Adipocyte (in vitro differentiated cells): ENCODE results near the gene ATP7A.
"Not testable (repeated sequence)": the region's sequence is repeated elsewhere in the genome, so short reads cannot be mapped to it uniquely, and the experiment has no call there.

Experiments
- DNase-seq: peaks from one replicate; pipeline ENCODE4 v3.0.0-alpha.2; 2015; ENCODE audit warnings: low read depth
- H3K27me3 ChIP-seq: replicated peaks from 2 replicates; pipeline ENCODE4 v1.7.0; 2013; ENCODE audit warnings: mild to moderate bottlenecking, low read length, moderate library complexity; ENCODE audit not compliant: control insufficient read depth, insufficient read depth
- H3K36me3 ChIP-seq: 2 replicates; pipeline ENCODE4 v1.7.0; 2013; ENCODE audit warnings: low read length, mild to moderate bottlenecking, moderate library complexity; ENCODE audit not compliant: control insufficient read depth, insufficient read depth, severe bottlenecking
- H3K4me1 ChIP-seq: 2 replicates; pipeline ENCODE4 v1.7.0; 2013; ENCODE audit warnings: mild to moderate bottlenecking, low read length, moderate library complexity; ENCODE audit not compliant: control insufficient read depth, insufficient read depth
- H3K4me3 ChIP-seq: 2 replicates; pipeline ENCODE4 v1.7.0; 2013; ENCODE audit warnings: mild to moderate bottlenecking, low read length, moderate library complexity
- H3K9ac ChIP-seq: 2 replicates; pipeline ENCODE4 v1.7.0; 2013; ENCODE audit warnings: mild to moderate bottlenecking, low read length, moderate library complexity
- H3K9me3 ChIP-seq: 2 replicates; pipeline ENCODE4 v1.7.0; 2013; ENCODE audit warnings: mild to moderate bottlenecking, low read length, moderate library complexity; ENCODE audit not compliant: control insufficient read depth

The ATP7A gene

DNA sequence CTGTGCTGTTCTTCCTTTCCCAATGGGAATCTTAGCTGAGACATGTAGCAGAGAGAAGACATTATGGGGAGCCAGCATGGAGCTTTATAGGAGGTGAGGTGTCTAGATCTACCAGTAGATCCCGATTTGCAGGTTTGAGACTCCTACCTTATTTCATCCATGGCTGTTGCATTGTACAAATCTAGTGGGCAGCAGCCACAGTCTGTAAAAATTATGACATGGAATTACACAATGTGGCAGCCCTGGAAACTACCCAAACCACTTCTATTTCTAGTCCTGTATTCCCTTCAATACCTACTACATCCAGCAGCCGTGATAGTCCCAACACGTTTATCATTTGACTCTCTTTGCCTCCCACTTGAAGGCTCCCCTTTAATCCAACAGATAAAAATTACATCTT is 8.1 kb downstream of the ATP7A start:
- peak; percentile 10 for DNase-seq
- Histone ChIP-seq H3K4me1 (no peaks in the 10 kb centered on the region), H3K4me3 (no peak overlapping the region), H3K36me3 (no peaks in the 10 kb centered on the region), H3K27me3 (no peaks in the 10 kb centered on the region), H3K9ac (no peak overlapping the region), H3K9me3 (no peaks in the 10 kb centered on the region)

- not testable (repeated sequence) for DNase-seq, H3K9ac ChIP-seq, H3K27me3 ChIP-seq, H3K4me3 ChIP-seq, H3K36me3 ChIP-seq, H3K4me1 ChIP-seq, H3K9me3 ChIP-seq
Measured at GRCh38 chrX:77919370-77919769, 8.9 kb downstream of the ATP7A start.

DNA sequence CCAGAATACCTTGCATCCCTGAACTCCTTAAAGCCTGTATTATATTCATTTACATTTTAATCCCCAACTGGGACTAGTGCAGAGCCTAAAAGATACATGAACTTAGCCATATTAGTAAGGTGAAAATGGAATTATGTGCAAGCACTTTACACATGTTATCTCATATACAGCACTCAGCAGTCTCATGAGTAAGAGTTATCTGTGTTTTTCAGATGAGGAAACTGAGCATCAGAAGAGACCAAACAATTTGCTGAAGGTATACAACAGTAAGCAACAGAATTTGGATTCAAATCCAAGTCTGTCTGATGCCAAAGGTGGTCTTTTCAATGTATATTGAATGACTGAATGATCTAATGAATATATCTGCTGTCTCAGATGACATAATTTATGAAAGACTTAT is 12.3 kb downstream of the ATP7A start:
- Histone ChIP-seq H3K9me3 (no peaks in the 10 kb centered on the region), H3K4me1 (no peaks in the 10 kb centered on the region), H3K9ac (no peak overlapping the region), H3K36me3 (no peaks in the 10 kb centered on the region), H3K27me3 (no peaks in the 10 kb centered on the region), H3K4me3 (no peak overlapping the region)
- no peak for DNase-seq

- no peaks in the 10 kb centered on the region for H3K27me3 ChIP-seq
- H3K9ac ChIP-seq = no peak overlapping the region
- H3K4me3 ChIP-seq = no peak overlapping the region
- no peaks in the 10 kb centered on the region for H3K9me3 ChIP-seq
- no peaks in the 10 kb centered on the region for H3K4me1 ChIP-seq
- DNase-seq = no peak
- H3K36me3 ChIP-seq = no peaks in the 10 kb centered on the region
Measured at GRCh38 chrX:77924320-77924859, 13.9 kb downstream of the ATP7A start.

GRCh38 chrX:77925764-77926163 is 15.3 kb downstream of the ATP7A start:
- no peak for DNase-seq
- H3K4me3 ChIP-seq = no peak overlapping the region

GRCh38 chrX:77930581-77930980 is 20.1 kb downstream of the ATP7A start:
- DNase-seq = no peak
- Histone ChIP-seq H3K27me3 (no peaks in the 10 kb centered on the region), H3K9me3 (no peaks in the 10 kb centered on the region), H3K4me3 (no peak overlapping the region), H3K9ac (no peak overlapping the region), H3K4me1 (no peaks in the 10 kb centered on the region), H3K36me3 (no peaks in the 10 kb centered on the region)

More at GRCh38 chrX:77925764-77926163, 15.3 kb downstream of the ATP7A start:
- H3K9ac ChIP-seq = no peak overlapping the region
- H3K4me1 ChIP-seq = no peaks in the 10 kb centered on the region
- no peaks in the 10 kb centered on the region for H3K36me3 ChIP-seq
- H3K27me3 ChIP-seq = no peaks in the 10 kb centered on the region
- no peaks in the 10 kb centered on the region for H3K9me3 ChIP-seq

- no peaks in the 10 kb centered on the region for H3K27me3 ChIP-seq
- DNase-seq = no peak
- H3K4me1 ChIP-seq = no peaks in the 10 kb centered on the region
- no peak overlapping the region for H3K9ac ChIP-seq
- no peak overlapping the region for H3K4me3 ChIP-seq
- no peaks in the 10 kb centered on the region for H3K9me3 ChIP-seq
- no peaks in the 10 kb centered on the region for H3K36me3 ChIP-seq
Measured at GRCh38 chrX:77935886-77936285, 25.4 kb downstream of the ATP7A start.

DNA sequence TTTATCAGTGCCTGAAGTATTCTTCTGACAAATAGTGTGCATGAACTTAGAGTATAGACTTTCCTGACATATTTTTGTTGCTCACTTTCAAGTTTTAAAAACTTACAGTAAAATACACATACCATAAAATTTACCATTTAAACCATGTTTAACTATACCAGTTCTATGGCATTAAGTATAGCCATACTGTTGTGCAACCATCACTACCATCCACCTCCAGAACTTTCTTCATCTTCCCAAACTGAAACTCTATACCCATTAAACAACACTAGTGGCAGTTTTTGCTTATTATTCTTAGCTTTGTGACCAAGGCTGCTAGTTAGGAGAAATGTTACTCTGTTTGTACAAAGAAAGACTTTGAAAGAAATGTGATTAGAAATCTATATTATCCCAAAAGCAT is 25.8 kb downstream of the ATP7A start:
- Histone ChIP-seq H3K4me3 (no peak overlapping the region), H3K9me3 (no peaks in the 10 kb centered on the region), H3K36me3 (no peaks in the 10 kb centered on the region), H3K9ac (no peak overlapping the region), H3K27me3 (no peaks in the 10 kb centered on the region), H3K4me1 (no peaks in the 10 kb centered on the region)
- DNase-seq = peak; percentile 23

DNA sequence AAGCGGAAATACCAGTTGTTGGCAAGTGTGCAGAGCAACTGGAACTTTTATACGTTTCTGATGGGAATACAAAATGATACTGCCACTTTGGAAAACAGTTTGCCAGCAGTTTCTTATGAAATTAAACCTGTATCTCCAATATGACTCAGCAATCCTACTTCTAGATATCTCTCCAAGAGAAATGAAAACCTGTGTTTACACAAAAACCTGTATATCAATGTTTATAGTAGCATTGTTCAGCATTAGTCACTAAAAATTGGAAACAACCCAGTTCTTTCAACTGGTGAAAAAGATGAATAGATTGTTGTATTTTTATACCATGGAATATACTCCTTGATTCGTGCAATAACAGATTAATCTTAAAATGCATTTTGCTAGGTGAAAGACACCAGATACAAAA is 26.8 kb downstream of the ATP7A start:
- no peak overlapping the region for H3K4me3 ChIP-seq
- H3K9me3 ChIP-seq = no peaks in the 10 kb centered on the region
- no peak overlapping the region for H3K9ac ChIP-seq
- H3K27me3 ChIP-seq = no peaks in the 10 kb centered on the region
- no peaks in the 10 kb centered on the region for H3K36me3 ChIP-seq
- no peaks in the 10 kb centered on the region for H3K4me1 ChIP-seq
- DNase-seq = peak; percentile 47

- Histone ChIP-seq H3K9me3 (no peaks in the 10 kb centered on the region), H3K27me3 (no peaks in the 10 kb centered on the region), H3K9ac (no peak overlapping the region), H3K36me3 (no peaks in the 10 kb centered on the region), H3K4me1 (no peaks in the 10 kb centered on the region), H3K4me3 (no peak overlapping the region)
- no peak for DNase-seq
Measured at GRCh38 chrX:77938083-77938680, 27.7 kb downstream of the ATP7A start.

- H3K36me3 ChIP-seq, H3K4me3 ChIP-seq, DNase-seq, H3K27me3 ChIP-seq, H3K9ac ChIP-seq, H3K9me3 ChIP-seq, H3K4me1 ChIP-seq: not testable (repeated sequence)
Measured at GRCh38 chrX:77945031-77945430, 34.5 kb downstream of the ATP7A start.
